HG02571 (cell line): ENCODE data around the gene RAB7A.
A peak's percentile ranks its signal among the peaks of the same experiment; 100 is the strongest.
"Not testable (repeated sequence)": the region's sequence is repeated elsewhere in the genome, so short reads cannot be mapped to it uniquely, and the experiment has no call there.

ENCODE experiments used
- ATAC-seq: cut with Tn5 transposase; IDR thresholded peaks from one replicate; pipeline ENCODE4 v1.9.1; 2021; ENCODE audit warnings: mild to moderate bottlenecking, moderate library complexity; ENCODE audit not compliant: unreplicated experiment

RAB7A gene

GRCh38 chr3:128710816-128711433 lies 15.1 kb upstream of the RAB7A start:
- no peak for ATAC-seq

GRCh38 chr3:128712848-128713247 lies 13.1 kb upstream of the RAB7A start:
- ATAC-seq: no peak

- no peak for ATAC-seq
These were observed 11.0 kb upstream of the RAB7A start for GRCh38 chr3:128714887-128715491.

- ATAC-seq: not testable (repeated sequence)
These were observed 7.1 kb upstream of the RAB7A start for GRCh38 chr3:128718892-128719291.

- no peak for ATAC-seq
These were observed 5.1 kb upstream of the RAB7A start for GRCh38 chr3:128720891-128721290.

GRCh38 chr3:128723477-128723876 lies 2.5 kb upstream of the RAB7A start:
- no peak for ATAC-seq

DNA sequence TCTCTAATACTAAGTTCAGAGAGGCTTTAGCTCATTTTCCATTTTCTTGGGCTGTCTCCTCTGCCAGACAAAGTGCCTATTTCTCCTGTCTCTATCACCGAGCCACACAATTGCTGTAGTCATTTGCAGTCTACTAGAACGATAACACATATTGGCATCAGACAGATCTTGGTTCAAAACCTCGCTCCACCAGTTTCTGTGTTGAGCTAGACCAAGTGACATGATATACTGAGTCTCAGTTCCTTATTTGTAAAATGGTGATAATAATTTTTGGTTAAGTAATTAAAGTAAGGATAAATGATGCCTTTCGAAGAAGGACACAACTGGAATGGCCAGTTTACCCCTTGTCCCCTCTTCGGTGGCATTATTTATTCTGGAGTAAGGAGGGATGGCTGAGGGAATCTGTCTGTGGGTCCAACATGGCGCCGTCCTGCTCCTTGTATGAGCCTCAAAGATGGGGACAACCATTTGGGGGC lies 398 bp upstream of the RAB7A start:
- peak; percentile 4 for ATAC-seq

DNA sequence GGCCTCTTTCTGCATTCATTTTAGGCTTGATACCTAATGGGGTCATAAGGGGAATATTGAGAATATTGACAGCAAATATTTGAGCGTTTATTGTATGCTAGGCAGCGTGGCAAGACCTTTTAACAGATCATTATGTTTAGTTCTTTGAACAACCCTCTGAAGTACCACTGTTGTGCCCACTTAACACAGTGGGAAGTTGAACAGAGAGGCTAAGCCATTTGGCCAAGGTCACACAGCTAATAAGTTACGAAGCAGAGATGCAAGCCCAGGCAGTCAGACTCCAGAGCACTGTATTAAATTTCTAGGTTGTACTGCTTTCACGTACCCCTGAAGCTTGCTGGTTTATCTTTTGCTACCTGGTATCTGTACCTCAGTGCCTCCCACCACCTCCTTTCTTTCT lies 1.1 kb downstream of the RAB7A start:
- no peak for ATAC-seq

DNA sequence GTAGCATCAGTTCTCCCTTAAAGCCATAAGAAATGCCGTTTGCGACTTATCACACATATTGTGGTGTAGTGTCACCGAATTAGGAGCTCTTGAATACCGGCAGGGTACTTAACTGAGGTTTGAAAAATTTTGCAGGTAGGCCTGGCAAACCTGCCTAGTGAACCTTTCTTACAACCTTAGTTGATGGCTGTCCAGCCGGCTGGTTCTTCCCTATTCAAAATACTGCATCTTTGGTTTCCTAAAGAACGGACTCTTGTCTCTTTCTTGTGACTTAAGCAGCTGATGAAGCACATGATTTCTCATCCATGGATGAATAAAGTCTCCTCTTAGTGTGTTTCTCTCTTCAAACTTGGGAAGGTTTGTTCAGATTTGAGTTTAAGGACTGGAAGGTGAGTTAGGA lies 1.5 kb downstream of the RAB7A start:
- no peak for ATAC-seq

- ATAC-seq: no peak
These were observed 2.0 kb downstream of the RAB7A start for GRCh38 chr3:128727996-128728395.

GRCh38 chr3:128728521-128728920 lies 2.5 kb downstream of the RAB7A start:
- not testable (repeated sequence) for ATAC-seq

DNA sequence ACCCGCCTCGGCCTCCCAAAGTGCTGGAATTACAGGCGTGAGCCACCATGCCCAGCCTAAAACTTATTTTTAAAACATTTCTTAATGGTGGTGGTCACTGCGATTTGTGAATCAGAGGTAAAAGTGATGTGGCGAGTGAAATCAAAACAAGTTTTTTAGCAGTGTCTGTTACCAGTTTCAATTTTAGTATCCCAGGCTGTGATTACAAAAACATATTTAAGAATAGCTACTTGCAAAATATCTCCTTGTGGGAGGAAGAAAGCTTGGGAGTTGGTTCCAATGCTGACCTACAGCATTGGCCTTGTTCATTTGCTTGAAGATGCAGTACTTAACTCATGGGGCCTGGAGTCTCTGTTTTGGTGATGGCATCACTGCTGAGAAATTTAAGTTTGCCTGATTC lies 4.5 kb downstream of the RAB7A start:
- no peak for ATAC-seq

- peak; percentile 70 for ATAC-seq
These were observed 8.7 kb downstream of the RAB7A start for GRCh38 chr3:128734523-128735189.

GRCh38 chr3:128735287-128735686 lies 9.3 kb downstream of the RAB7A start:
- no peak for ATAC-seq

DNA sequence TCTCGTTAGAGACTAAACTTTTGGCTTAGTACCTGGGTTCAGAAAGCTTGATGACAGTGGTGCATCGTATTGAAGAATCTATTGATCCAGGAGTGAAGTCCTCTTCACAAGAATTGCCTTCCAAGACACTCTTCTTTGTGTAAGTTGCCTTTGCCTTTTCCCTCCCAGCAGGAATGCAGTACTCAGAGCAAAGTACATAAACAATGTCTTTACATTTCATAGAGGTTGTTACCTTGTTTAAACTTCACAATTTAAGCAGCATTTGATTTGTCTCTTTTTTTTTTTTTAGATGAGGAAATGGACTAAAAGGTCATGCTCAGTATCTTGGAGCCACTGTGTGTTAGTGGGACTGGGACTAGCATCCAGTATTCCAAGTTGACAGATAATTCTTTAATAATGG lies 9.9 kb downstream of the RAB7A start:
- ATAC-seq: no peak

GRCh38 chr3:128736601-128737000 lies 10.6 kb downstream of the RAB7A start:
- ATAC-seq: no peak

GRCh38 chr3:128740621-128741020 lies 14.6 kb downstream of the RAB7A start:
- ATAC-seq: no peak

DNA sequence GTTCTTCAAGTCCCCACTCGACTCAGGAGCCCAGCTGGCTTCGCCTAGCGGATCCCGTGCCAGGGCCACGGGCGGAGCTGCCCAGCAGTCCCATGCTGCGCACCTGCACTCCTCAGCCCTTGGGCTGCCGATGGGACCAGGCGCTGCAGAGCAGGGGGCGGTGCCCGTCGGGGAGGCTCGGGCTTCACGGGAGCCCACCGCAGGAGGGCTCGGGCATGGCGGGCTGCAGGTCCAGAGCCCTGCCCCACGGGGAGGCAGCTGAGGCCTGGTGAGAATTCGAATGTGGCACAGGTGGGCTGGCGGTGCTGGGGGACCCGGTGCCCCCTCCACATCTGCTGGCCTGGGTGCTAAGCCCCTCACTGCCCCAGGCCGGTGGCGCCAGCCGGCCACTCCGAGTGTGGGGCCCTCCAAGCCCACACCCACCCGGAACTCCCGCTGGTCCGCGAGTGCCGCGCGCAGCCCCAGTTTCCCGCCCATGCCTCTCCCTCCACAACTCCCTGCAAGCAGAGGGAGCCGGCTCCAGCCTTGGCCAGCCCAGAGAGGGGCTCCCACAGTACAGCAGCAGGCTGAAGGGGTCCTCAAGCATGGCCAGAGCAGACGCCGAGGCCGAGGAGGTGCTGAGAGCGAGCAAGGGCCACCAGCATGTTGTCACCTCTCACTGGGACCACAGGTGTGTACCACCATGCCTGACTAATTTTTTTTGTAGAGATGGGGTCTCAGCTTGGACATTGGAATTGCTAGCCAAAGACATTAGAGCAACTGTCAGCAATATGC lies 17.0 kb downstream of the RAB7A start:
- ATAC-seq: no peak

GRCh38 chr3:128745742-128746141 lies 19.8 kb downstream of the RAB7A start:
- no peak for ATAC-seq

- no peak for ATAC-seq
These were observed 20.9 kb downstream of the RAB7A start for GRCh38 chr3:128746881-128747280.

- ATAC-seq: no peak
These were observed 22.6 kb downstream of the RAB7A start for GRCh38 chr3:128748557-128748956.

DNA sequence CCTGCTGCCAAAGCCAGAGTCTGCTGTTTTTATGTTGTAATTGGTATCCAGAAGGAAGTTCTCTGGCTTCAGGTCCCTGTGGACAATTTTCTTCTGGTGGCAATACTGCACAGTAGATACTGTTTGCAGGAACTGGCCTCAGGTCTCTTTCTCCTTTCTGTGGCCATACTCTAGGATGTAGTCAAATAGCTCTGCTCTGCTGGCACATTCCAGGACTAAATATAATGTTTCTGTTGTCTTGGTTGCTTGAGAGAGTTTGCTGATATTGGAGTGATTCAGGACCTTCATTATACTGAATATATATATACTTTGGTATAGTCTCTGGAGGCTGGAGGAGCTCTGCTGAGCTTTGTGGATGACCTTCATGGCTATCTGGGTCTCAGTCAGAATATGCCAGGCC lies 23.1 kb downstream of the RAB7A start:
- ATAC-seq: no peak
